IPS-18a (cell line): ENCODE data around the gene MGAT4B.

Source experiments
- H3K27ac ChIP-seq: one replicate; pipeline ENCODE4 v1.5.1; 2013; ENCODE audit warnings: low read length
- H3K27me3 ChIP-seq: one replicate; pipeline ENCODE4 v1.6.1; 2013; ENCODE audit warnings: mild to moderate bottlenecking, low read length; ENCODE audit not compliant: control insufficient read depth, insufficient read depth
- H3K36me3 ChIP-seq: one replicate; pipeline ENCODE4 v1.6.1; 2013; ENCODE audit warnings: low read depth, low read length; ENCODE audit not compliant: control insufficient read depth
- H3K4me1 ChIP-seq: one replicate; pipeline ENCODE4 v1.6.1; 2013; ENCODE audit warnings: low read depth, low read length; ENCODE audit not compliant: control insufficient read depth
- H3K4me3 ChIP-seq: one replicate; pipeline ENCODE4 v1.5.1; 2013; ENCODE audit warnings: low read length
- H3K9ac ChIP-seq: one replicate; pipeline ENCODE4 v1.6.1; 2013; ENCODE audit warnings: mild to moderate bottlenecking, low read length, moderate library complexity
- H3K9me3 ChIP-seq: one replicate; pipeline ENCODE4 v1.6.1; 2013; ENCODE audit warnings: low read depth, low read length; ENCODE audit not compliant: control insufficient read depth

The MGAT4B gene

GRCh38 chr5:179817470-179817840 is 10.8 kb upstream of the MGAT4B start:
- H3K36me3 ChIP-seq, result no peaks in the 10 kb centered on the region
- H3K4me1 ChIP-seq, result peaks cover 31% of the 10 kb centered on the region
- H3K27ac ChIP-seq, result no peak overlapping the region
- no peaks in the 10 kb centered on the region for H3K9me3 ChIP-seq
- peaks cover 25% of the 10 kb centered on the region for H3K27me3 ChIP-seq
- peak overlapping the region; percentile 46 for H3K4me3 ChIP-seq
- H3K9ac ChIP-seq, result no peak overlapping the region

GRCh38 chr5:179816796-179817469 is 10.3 kb upstream of the MGAT4B start:
- Histone ChIP-seq H3K9ac (no peak overlapping the region), H3K4me1 (peaks cover 26% of the 10 kb centered on the region), H3K27ac (no peak overlapping the region), H3K36me3 (no peaks in the 10 kb centered on the region), H3K4me3 (peak overlapping the region; percentile 46), H3K9me3 (no peaks in the 10 kb centered on the region), H3K27me3 (peaks cover 25% of the 10 kb centered on the region)

GRCh38 chr5:179816401-179816795 is 9.7 kb upstream of the MGAT4B start:
- H3K9ac ChIP-seq, result no peak overlapping the region
- H3K9me3 ChIP-seq, result no peaks in the 10 kb centered on the region
- H3K27ac ChIP-seq, result no peak overlapping the region
- H3K27me3 ChIP-seq, result peaks cover 25% of the 10 kb centered on the region
- H3K4me3 ChIP-seq, result peak overlapping the region; percentile 46
- no peaks in the 10 kb centered on the region for H3K36me3 ChIP-seq
- H3K4me1 ChIP-seq, result peaks cover 24% of the 10 kb centered on the region

- Histone ChIP-seq H3K27ac (no peak overlapping the region), H3K9ac (no peak overlapping the region), H3K9me3 (no peaks in the 10 kb centered on the region), H3K27me3 (peaks cover 25% of the 10 kb centered on the region), H3K4me3 (no peak overlapping the region), H3K4me1 (peaks cover 24% of the 10 kb centered on the region), H3K36me3 (no peaks in the 10 kb centered on the region)
These were observed 9.0 kb upstream of the MGAT4B start for GRCh38 chr5:179815491-179816249.

- no peak overlapping the region for H3K27ac ChIP-seq
- no peaks in the 10 kb centered on the region for H3K36me3 ChIP-seq
- H3K4me1 ChIP-seq, result peaks cover 11% of the 10 kb centered on the region
- no peaks in the 10 kb centered on the region for H3K9me3 ChIP-seq
- H3K4me3 ChIP-seq, result no peak overlapping the region
- H3K9ac ChIP-seq, result no peak overlapping the region
- peaks cover 22% of the 10 kb centered on the region for H3K27me3 ChIP-seq
These were observed 7.4 kb upstream of the MGAT4B start for GRCh38 chr5:179814090-179814489.

GRCh38 chr5:179812997-179813607 is 6.4 kb upstream of the MGAT4B start:
- no peak overlapping the region for H3K9ac ChIP-seq
- no peaks in the 10 kb centered on the region for H3K9me3 ChIP-seq
- H3K27ac ChIP-seq, result no peak overlapping the region
- peaks cover 6% of the 10 kb centered on the region for H3K4me1 ChIP-seq
- H3K4me3 ChIP-seq, result no peak overlapping the region
- no peaks in the 10 kb centered on the region for H3K36me3 ChIP-seq
- H3K27me3 ChIP-seq, result peaks cover 22% of the 10 kb centered on the region

GRCh38 chr5:179812135-179812825 is 5.6 kb upstream of the MGAT4B start:
- no peak overlapping the region for H3K27ac ChIP-seq
- H3K4me1 ChIP-seq, result peaks cover 6% of the 10 kb centered on the region

GRCh38 chr5:179805529-179806249 is 977 bp downstream of the MGAT4B start:
- Histone ChIP-seq H3K4me3 (peak overlapping the region; percentile 58), H3K27ac (no peak overlapping the region), H3K9ac (no peak overlapping the region)

More at GRCh38 chr5:179812135-179812825, 5.6 kb upstream of the MGAT4B start:
- peaks cover 14% of the 10 kb centered on the region for H3K27me3 ChIP-seq
- no peak overlapping the region for H3K9ac ChIP-seq
- no peaks in the 10 kb centered on the region for H3K9me3 ChIP-seq
- H3K4me3 ChIP-seq, result no peak overlapping the region
- H3K36me3 ChIP-seq, result no peaks in the 10 kb centered on the region

GRCh38 chr5:179805070-179805528 is 1.6 kb downstream of the MGAT4B start:
- Histone ChIP-seq H3K4me3 (peak overlapping the region; percentile 58), H3K27ac (no peak overlapping the region), H3K27me3 (peaks cover 7% of the 10 kb centered on the region), H3K9ac (no peak overlapping the region), H3K36me3 (peaks cover 3% of the 10 kb centered on the region), H3K4me1 (peaks cover 18% of the 10 kb centered on the region), H3K9me3 (no peaks in the 10 kb centered on the region)

More at GRCh38 chr5:179805529-179806249, 977 bp downstream of the MGAT4B start:
- Histone ChIP-seq H3K9me3 (no peaks in the 10 kb centered on the region), H3K36me3 (no peaks in the 10 kb centered on the region), H3K4me1 (peaks cover 18% of the 10 kb centered on the region), H3K27me3 (peaks cover 7% of the 10 kb centered on the region)

GRCh38 chr5:179804555-179804947 is 2.1 kb downstream of the MGAT4B start:
- peaks cover 18% of the 10 kb centered on the region for H3K4me1 ChIP-seq
- peaks cover 7% of the 10 kb centered on the region for H3K27me3 ChIP-seq
- no peak overlapping the region for H3K4me3 ChIP-seq
- H3K27ac ChIP-seq, result no peak overlapping the region
- H3K9ac ChIP-seq, result no peak overlapping the region
- no peaks in the 10 kb centered on the region for H3K9me3 ChIP-seq
- peaks cover 9% of the 10 kb centered on the region for H3K36me3 ChIP-seq
